BLaER1 treated with 17β-estradiol and CSF1 and Interleukin-3, amounts not matched to agents 10 nM and 100 nM (cell line): ENCODE measurements around the gene CELF5.
"Not testable (repeated sequence)": the region's sequence is repeated elsewhere in the genome, so short reads cannot be mapped to it uniquely, and the experiment has no call there.

ENCODE experiments used
- H3K27ac ChIP-seq, 11 experiments: shearing (Covaris generic); formaldehyde crosslinking; 2 replicates each; pipeline ENCODE4 v1.8.1; 2022
- H3K27me3 ChIP-seq, 11 experiments: shearing (Covaris generic); formaldehyde crosslinking; 2 replicates each; pipeline ENCODE4 v1.8.1; 2022
- H3K36me3 ChIP-seq, 11 experiments: shearing (Covaris generic); formaldehyde crosslinking; 2 replicates each; pipeline ENCODE4 v1.8.1; 2022
- H3K4me1 ChIP-seq, 10 experiments: shearing (Covaris generic); formaldehyde crosslinking; 2 replicates each; pipeline ENCODE4 v1.8.1; 2022
- H3K4me2 ChIP-seq, 11 experiments: shearing (Covaris generic); formaldehyde crosslinking; 2 replicates each; pipeline ENCODE4 v1.8.1; 2022
- H3K4me3 ChIP-seq, 10 experiments: shearing (Covaris generic); formaldehyde crosslinking; 2 replicates each; pipeline ENCODE4 v1.8.1; 2022
- H3K9ac ChIP-seq, 11 experiments: shearing (Covaris generic); formaldehyde crosslinking; 2 replicates each; pipeline ENCODE4 v1.8.1; 2022
- H3K9me3 ChIP-seq, 11 experiments: shearing (Covaris generic); formaldehyde crosslinking; replicated peaks in 1 of 11; 2 replicates each; pipeline ENCODE4 v1.8.1; 2022
- H4K20me1 ChIP-seq, 11 experiments: shearing (Covaris generic); formaldehyde crosslinking; 2 replicates each; pipeline ENCODE4 v1.8.1; 2022
- Cebpa-rat ChIP-seq, 11 experiments: shearing (Covaris generic); IDR thresholded peaks; 2 replicates each; pipeline ENCODE4 v1.8.1; 2022

The CELF5 gene

GRCh38 chr19:3227054-3227626 lies 2.7 kb downstream of the CELF5 start:
- H3K4me3 ChIP-seq = no peak overlapping the region
- H3K27me3 ChIP-seq = peaks cover 3 to 38% (median 17%) of the 10 kb centered on the region in 11 experiments; a peak in 15 of 22 replicates
- H3K9me3 ChIP-seq = no peaks in the 10 kb centered on the region
- no peak overlapping the region for H3K27ac ChIP-seq
- no peaks in the 10 kb centered on the region for H3K36me3 ChIP-seq
- H3K9ac ChIP-seq = no peak overlapping the region
- peak overlapping the region in 3 of 11 experiments; percentile 43 to 77 (median 45); a peak in 5 of 22 replicates for H3K4me2 ChIP-seq
- H4K20me1 ChIP-seq = peaks cover 0 to 25% (median 9%) of the 10 kb centered on the region in 11 experiments; a peak in 10 of 22 replicates
- TF ChIP-seq Cebpa-rat (IDR thresholded peaks at IDR 0.05) = no peak
- peaks cover 0 to 38% (median 18%) of the 10 kb centered on the region in 10 experiments; a peak in 15 of 20 replicates for H3K4me1 ChIP-seq

DNA sequence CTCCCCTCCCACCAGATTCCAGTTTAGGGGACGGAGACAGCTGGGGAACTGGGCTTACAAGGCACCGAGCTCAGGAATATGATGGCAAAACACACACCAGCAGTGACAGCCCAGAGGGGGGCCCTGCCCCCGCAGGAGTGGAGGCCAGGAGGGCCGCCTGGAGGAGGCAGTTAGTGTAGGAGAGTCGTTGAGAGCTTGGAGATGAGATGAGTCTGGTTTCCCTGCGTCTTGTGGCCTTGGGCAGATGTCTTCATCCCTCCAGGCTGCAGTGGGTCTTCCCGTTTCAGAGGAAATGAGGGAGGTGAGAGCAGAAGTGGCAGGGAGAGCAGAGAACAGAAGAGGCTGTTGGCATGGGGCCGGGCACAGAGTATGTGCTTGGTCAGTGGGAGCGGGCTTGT lies 4.9 kb downstream of the CELF5 start:
- Histone ChIP-seq H3K9me3 (no peaks in the 10 kb centered on the region), H3K4me1 (peaks cover 0 to 36% (median 18%) of the 10 kb centered on the region in 10 experiments; a peak in 14 of 20 replicates), H3K9ac (0 out of 22 replicates have a peak overlapping the region, but pooled peaks of 1 of the 11 experiments have one; percentile 10), H3K36me3 (no peaks in the 10 kb centered on the region), H3K4me2 (peak overlapping the region in 8 of 11 experiments; percentile 37 to 68 (median 60); a peak in 14 of 22 replicates), H3K4me3 (no peak overlapping the region), H4K20me1 (peaks cover 0 to 28% (median 9%) of the 10 kb centered on the region in 11 experiments; a peak in 10 of 22 replicates), H3K27me3 (peaks cover 3 to 36% (median 17%) of the 10 kb centered on the region in 11 experiments; a peak in 15 of 22 replicates), H3K27ac (no peak overlapping the region)
- TF ChIP-seq Cebpa-rat (IDR thresholded peaks at IDR 0.05) = no peak

DNA sequence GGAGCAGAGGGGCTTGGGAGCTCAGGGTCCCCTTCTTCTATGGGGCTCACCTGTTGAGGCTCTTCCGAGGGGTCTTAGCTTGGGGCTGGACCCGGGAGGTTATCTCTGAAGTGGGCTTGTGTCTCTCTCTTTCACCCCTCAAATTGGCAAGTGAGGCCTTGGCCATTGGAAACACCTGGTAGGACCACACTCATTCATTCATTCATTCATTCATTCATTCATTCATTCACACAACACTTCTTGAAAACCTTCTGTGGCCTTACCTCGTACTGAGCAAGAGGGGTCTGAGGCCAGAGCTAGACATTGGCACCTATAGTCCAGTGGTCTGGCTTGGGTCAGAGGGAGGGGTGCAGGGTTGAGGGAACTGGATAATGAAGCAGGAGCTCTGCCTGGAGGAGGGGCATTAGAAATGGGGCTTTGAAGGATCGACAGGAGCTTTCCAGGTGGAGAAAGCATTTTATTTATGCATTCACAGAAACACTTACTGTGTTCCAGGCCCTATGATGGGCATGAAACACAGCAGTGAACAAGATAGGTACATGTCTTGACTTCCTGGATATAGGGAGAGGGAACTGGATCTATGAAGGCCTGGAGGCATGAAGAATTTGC lies 5.5 kb downstream of the CELF5 start:
- Histone ChIP-seq H3K9me3 (no peaks in the 10 kb centered on the region), H4K20me1 (peaks cover 0 to 28% (median 9%) of the 10 kb centered on the region in 11 experiments; a peak in 10 of 22 replicates), H3K4me2 (peak overlapping the region in 4 of 11 experiments; percentile 9 to 68 (median 48); a peak in 3 of 22 replicates), H3K36me3 (no peaks in the 10 kb centered on the region), H3K4me3 (no peak overlapping the region), H3K9ac (no peak overlapping the region), H3K27ac (no peak overlapping the region), H3K27me3 (peaks cover 3 to 32% (median 15%) of the 10 kb centered on the region in 11 experiments; a peak in 15 of 22 replicates), H3K4me1 (peaks cover 0 to 36% (median 18%) of the 10 kb centered on the region in 10 experiments; a peak in 14 of 20 replicates)
- TF ChIP-seq Cebpa-rat (IDR thresholded peaks at IDR 0.05) = no peak

DNA sequence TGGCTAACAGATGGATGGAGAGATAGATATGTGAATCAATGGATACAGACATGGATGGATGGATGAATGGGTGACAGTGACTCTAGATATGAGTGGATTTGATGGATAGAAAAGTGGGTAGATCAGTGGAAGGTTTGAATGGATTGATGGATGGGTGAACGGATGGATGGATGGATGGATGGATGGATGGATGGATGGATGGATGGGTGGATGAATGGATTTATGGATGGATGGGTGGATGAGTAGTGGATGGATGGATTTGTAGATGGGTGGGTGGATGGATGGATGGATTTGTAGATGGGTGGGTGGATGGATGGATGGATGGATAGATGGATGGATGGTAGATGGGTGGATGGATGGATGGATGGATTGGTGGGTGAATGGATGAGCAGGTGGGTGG lies 6.8 kb downstream of the CELF5 start:
- Histone ChIP-seq H3K4me1 (peaks cover 0 to 26% (median 16%) of the 10 kb centered on the region in 10 experiments; a peak in 14 of 20 replicates), H4K20me1 (peaks cover 0 to 28% (median 9%) of the 10 kb centered on the region in 11 experiments; a peak in 10 of 22 replicates), H3K9ac (no peak overlapping the region), H3K27me3 (peaks cover 0 to 22% (median 7%) of the 10 kb centered on the region in 11 experiments; a peak in 10 of 22 replicates), H3K9me3 (no peaks in the 10 kb centered on the region), H3K4me2 (no peak overlapping the region), H3K27ac (no peak overlapping the region), H3K4me3 (no peak overlapping the region), H3K36me3 (no peaks in the 10 kb centered on the region)
- TF ChIP-seq Cebpa-rat (IDR thresholded peaks at IDR 0.05) = no peak

DNA sequence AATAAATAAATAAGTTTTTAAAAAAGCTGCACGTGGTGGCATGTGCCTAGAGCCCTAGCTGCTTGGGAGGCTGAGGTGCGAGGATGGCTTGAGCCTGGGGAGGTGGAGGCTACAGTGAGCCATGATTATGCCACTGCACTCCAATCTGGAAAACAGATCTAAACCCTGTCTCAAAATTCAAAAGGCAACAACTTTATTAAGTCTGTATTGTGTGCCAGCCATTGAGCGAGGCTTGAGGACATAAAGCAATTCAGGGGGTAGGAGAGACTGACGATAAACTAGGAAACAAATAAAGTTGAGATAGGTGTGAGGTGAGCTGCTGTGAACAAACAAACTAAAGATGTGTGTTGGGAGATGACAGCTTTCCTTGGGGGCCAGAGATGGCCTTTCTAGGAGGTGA lies 8.7 kb downstream of the CELF5 start:
- no peak for TF ChIP-seq Cebpa-rat (IDR thresholded peaks at IDR 0.05)
- Histone ChIP-seq H4K20me1 (peaks cover 0 to 13% (median 0%) of the 10 kb centered on the region in 11 experiments; a peak in 7 of 22 replicates), H3K4me1 (peaks cover 0 to 15% (median 14%) of the 10 kb centered on the region in 10 experiments; a peak in 14 of 20 replicates), H3K9me3 (no peaks in the 10 kb centered on the region), H3K27ac (no peak overlapping the region), H3K4me3 (no peak overlapping the region), H3K4me2 (no peak overlapping the region), H3K27me3 (peaks cover 0 to 5% (median 0%) of the 10 kb centered on the region in 11 experiments; a peak in 7 of 22 replicates), H3K36me3 (no peaks in the 10 kb centered on the region), H3K9ac (no peak overlapping the region)

- no peak overlapping the region for H3K4me2 ChIP-seq
- H3K9ac ChIP-seq = no peak overlapping the region
- H3K27me3 ChIP-seq = peaks cover 0 to 5% (median 0%) of the 10 kb centered on the region in 11 experiments; a peak in 3 of 22 replicates
- no peak for TF ChIP-seq Cebpa-rat (IDR thresholded peaks at IDR 0.05)
- H4K20me1 ChIP-seq = peaks cover 0 to 12% (median 0%) of the 10 kb centered on the region in 11 experiments; a peak in 4 of 22 replicates
- H3K36me3 ChIP-seq = no peaks in the 10 kb centered on the region
- H3K4me1 ChIP-seq = peaks cover 0 to 10% (median 9%) of the 10 kb centered on the region in 10 experiments; a peak in 14 of 20 replicates
- H3K4me3 ChIP-seq = no peak overlapping the region
- no peak overlapping the region for H3K27ac ChIP-seq
- no peaks in the 10 kb centered on the region for H3K9me3 ChIP-seq
Measured at GRCh38 chr19:3233831-3234230, 9.4 kb downstream of the CELF5 start.

GRCh38 chr19:3234800-3235199 lies 10.3 kb downstream of the CELF5 start:
- no peak overlapping the region for H3K4me3 ChIP-seq
- H4K20me1 ChIP-seq = peaks cover 0 to 5% (median 0%) of the 10 kb centered on the region in 11 experiments; a peak in 3 of 22 replicates
- H3K9ac ChIP-seq = no peak overlapping the region
- no peak for TF ChIP-seq Cebpa-rat (IDR thresholded peaks at IDR 0.05)
- no peaks in the 10 kb centered on the region for H3K36me3 ChIP-seq
- no peak overlapping the region for H3K4me2 ChIP-seq
- no peaks in the 10 kb centered on the region for H3K9me3 ChIP-seq
- H3K4me1 ChIP-seq = peaks cover 0 to under 1% (median under 1%) of the 10 kb centered on the region in 10 experiments; a peak in 3 of 20 replicates
- H3K27me3 ChIP-seq = peaks cover 0 to 4% (median 0%) of the 10 kb centered on the region in 11 experiments; a peak in 1 of 22 replicates
- H3K27ac ChIP-seq = no peak overlapping the region

DNA sequence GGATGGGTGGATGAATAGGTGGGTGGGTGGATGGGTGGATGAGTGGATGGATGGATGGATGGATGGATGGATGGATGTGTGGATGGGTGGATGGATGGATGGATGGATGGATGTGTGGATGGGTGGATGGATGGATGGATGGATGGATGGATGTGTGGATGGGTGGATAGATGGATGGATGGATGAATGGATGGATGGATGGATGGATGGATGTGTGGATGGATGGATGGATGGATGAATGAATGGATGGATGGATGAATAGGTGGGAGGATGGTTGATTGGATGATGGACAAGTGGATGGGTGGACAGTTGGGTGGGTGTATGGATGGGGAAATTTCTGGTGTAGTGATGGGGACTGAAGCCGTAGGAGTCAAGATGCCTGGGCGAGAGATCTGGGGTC lies 11.1 kb downstream of the CELF5 start:
- H3K27ac ChIP-seq, H3K4me2 ChIP-seq, H3K4me1 ChIP-seq, H3K9me3 ChIP-seq, H3K27me3 ChIP-seq, H4K20me1 ChIP-seq, H3K4me3 ChIP-seq, H3K9ac ChIP-seq, H3K36me3 ChIP-seq: not testable (repeated sequence)

- no peak overlapping the region for H3K27ac ChIP-seq
- peaks cover 0 to 4% (median 0%) of the 10 kb centered on the region in 11 experiments; a peak in 1 of 22 replicates for H3K27me3 ChIP-seq
- no peaks in the 10 kb centered on the region for H3K36me3 ChIP-seq
- no peak overlapping the region for H3K4me2 ChIP-seq
- no peaks in the 10 kb centered on the region for H3K4me1 ChIP-seq
- no peak overlapping the region for H3K4me3 ChIP-seq
- H3K9ac ChIP-seq = no peak overlapping the region
- H3K9me3 ChIP-seq = no peaks in the 10 kb centered on the region
- peaks cover 0 to 9% (median 0%) of the 10 kb centered on the region in 11 experiments; a peak in 2 of 22 replicates for H4K20me1 ChIP-seq
- TF ChIP-seq Cebpa-rat (IDR thresholded peaks at IDR 0.05) = no peak
Measured at GRCh38 chr19:3236272-3236671, 11.8 kb downstream of the CELF5 start.
